K562 (cell line): Measurements from ENCODE around the gene SLC39A7. TPM values are rescaled to one million over a fixed set of nuclear protein-coding genes. Genes with fewer than 3 reads are reported as not detected.

Experiments used
- PATZ1 ChIP-seq: fragments of 250-450 bp; sonication (Bioruptor Pico); IDR thresholded peaks from 2 replicates; pipeline ENCODE4 v1.5.0; 2020; ENCODE audit warnings: mild to moderate bottlenecking, borderline replicate concordance
- ZBTB43 ChIP-seq: sonication (generic); formaldehyde crosslinking; IDR thresholded peaks from 2 replicates; pipeline ENCODE4 v1.8.0; 2023; ENCODE audit warnings: mild to moderate bottlenecking, missing genetic modification reagents
- ZNF280A ChIP-seq: fragments of 450-650 bp; IDR thresholded peaks from 2 replicates; pipeline ENCODE4 v1.6.1; 2018; ENCODE audit warnings: mild to moderate bottlenecking, low read depth; ENCODE audit not compliant: partially characterized antibody
- polyA plus RNA-seq, 8 experiments: library from polyadenylated mRNA; depleted of rRNA in 4 of 8; stranded (reverse) in 5 of 8; unstranded in 3 of 8; fragments of >200 nt; fragmentation: Nextera tagmentation in 2 of 8; fragmentation: Illumina TruSeq in 1 of 8; extraction: Ambion mirVana in 2 of 8; extraction: Trizol in 1 of 8; gene quantifications; 2 replicates each; pipeline versions ENCODE4 v1.2.1 to v1.2.3, GENCODE V29; 2011 to 2014; ENCODE audit warnings: inconsistent platforms in 1 of 8, missing spikeins in 1 of 8
- total RNA-seq, 7 experiments: library from RNA; depleted of rRNA in 6 of 7; stranded (reverse); fragments of >200 nt in 6 of 7; fragmentation: Illumina TruSeq in 2 of 7; extraction: Trizol in 2 of 7; gene quantifications; 2 replicates each; pipeline versions ENCODE4 v1.2.1 to v1.2.3, GENCODE V29; 2011 to 2021; ENCODE audit warnings: low replicate concordance in 1 of 7

The SLC39A7 gene
- total and polyA plus RNA-seq, 9 of the 15 experiments (the other 6 are each of a cell fraction or from before 2014, with no cell fraction given): 21.7 to 169 (median 121) TPM

GRCh38 chr6:33172688-33173534 is 27.8 kb upstream of the SLC39A7 start (continued):
- no peak for TF ChIP-seq ZNF280A
- TF ChIP-seq PATZ1 (CRISPR knock-in tag): no peak
- no peak for TF ChIP-seq ZBTB43 (CRISPR knock-in tag)
